Right atrium auricular region (tissue), 2 donors: ENCODE results near the gene SAMHD1. TPM values are rescaled to one million over a fixed set of nuclear protein-coding genes. Genes with fewer than 3 reads are reported as not detected.

Experiments used
- DNase-seq: peaks from one replicate; pipeline ENCODE4 v3.0.0-alpha.2; 2019; ENCODE audit warnings: low spot score
- H3K27ac ChIP-seq, 2 donors: fragments of 200-600 bp; sonication (generic); 1 replicate in 1 of 2; 2 replicates in 1 of 2; pipeline ENCODE4 v1.5.1; 2016 to 2019
- H3K27me3 ChIP-seq, 2 donors: fragments of 200-600 bp; sonication (generic); one replicate each; pipeline versions ENCODE4 v1.5.1 to v1.6.0; 2017 to 2019
- H3K36me3 ChIP-seq: fragments of 200-600 bp; sonication (generic); one replicate; pipeline ENCODE4 v1.5.1; 2016
- H3K4me1 ChIP-seq, 2 donors: fragments of 200-600 bp; sonication (generic); one replicate each; pipeline versions ENCODE4 v1.5.1 to v1.6.0; 2017 to 2019
- H3K4me3 ChIP-seq, 2 donors: fragments of 200-600 bp; sonication (generic); 1 replicate in 1 of 2; 2 replicates in 1 of 2; pipeline ENCODE4 v1.5.1; 2017 to 2019; ENCODE audit warnings: mild to moderate bottlenecking in 1 of 2, moderate library complexity in 1 of 2
- H3K9me3 ChIP-seq, 2 donors: fragments of 200-600 bp; sonication (generic); one replicate each; pipeline ENCODE4 v1.5.1; 2019
- CTCF ChIP-seq, 2 donors: fragments of 200-600 bp; sonication (generic); IDR thresholded peaks; one replicate each; pipeline ENCODE4 v1.5.1; 2019; ENCODE audit warnings: antibody characterized with exemption in 2 of 2
- total RNA-seq, 2 donors: library from RNA; depleted of rRNA; stranded (reverse); fragments of >200 nt; gene quantifications; one replicate each; pipeline ENCODE4 v1.1.0, GENCODE V29; 2016

The SAMHD1 gene
- total RNA-seq, 2 donors from 2014 or later, result 87.2 to 144 TPM

- no peak overlapping the region for H3K4me3 ChIP-seq
- peaks cover 0 to 17% of the 10 kb centered on the region in 2 donors for H3K4me1 ChIP-seq
- no peak overlapping the region for H3K27ac ChIP-seq
- H3K36me3 ChIP-seq, result no peaks in the 10 kb centered on the region
- no peaks in the 10 kb centered on the region for H3K27me3 ChIP-seq
- no peak for DNase-seq
- no peaks in the 10 kb centered on the region for H3K9me3 ChIP-seq
- TF ChIP-seq CTCF (IDR thresholded peaks at IDR 0.05), result no peak
Measured at GRCh38 chr20:36866681-36867495, 84.6 kb downstream of the SAMHD1 start.

GRCh38 chr20:36866164-36866563 is 85.3 kb downstream of the SAMHD1 start:
- TF ChIP-seq CTCF (IDR thresholded peaks at IDR 0.05), result no peak
- Histone ChIP-seq H3K4me1 (peaks cover 0 to 24% of the 10 kb centered on the region in 2 donors), H3K4me3 (no peak overlapping the region), H3K9me3 (no peaks in the 10 kb centered on the region), H3K27ac (no peak overlapping the region), H3K36me3 (no peaks in the 10 kb centered on the region), H3K27me3 (no peaks in the 10 kb centered on the region)
- no peak for DNase-seq

GRCh38 chr20:36865861-36866149 is 85.7 kb downstream of the SAMHD1 start:
- H3K4me1 ChIP-seq, result peaks cover 0 to 27% of the 10 kb centered on the region in 2 donors
- no peaks in the 10 kb centered on the region for H3K36me3 ChIP-seq
- H3K27me3 ChIP-seq, result no peaks in the 10 kb centered on the region
- no peak overlapping the region for H3K27ac ChIP-seq
- H3K9me3 ChIP-seq, result no peaks in the 10 kb centered on the region
- H3K4me3 ChIP-seq, result no peak overlapping the region
- DNase-seq, result no peak
- TF ChIP-seq CTCF (IDR thresholded peaks at IDR 0.05), result no peak

- Histone ChIP-seq H3K9me3 (no peaks in the 10 kb centered on the region), H3K27ac (no peak overlapping the region), H3K36me3 (no peaks in the 10 kb centered on the region), H3K27me3 (no peaks in the 10 kb centered on the region), H3K4me3 (no peak overlapping the region), H3K4me1 (peaks cover 0 to 33% of the 10 kb centered on the region in 2 donors)
- TF ChIP-seq CTCF (IDR thresholded peaks at IDR 0.05), result no peak
- no peak for DNase-seq
Measured at GRCh38 chr20:36865076-36865860, 86.2 kb downstream of the SAMHD1 start.

- H3K9me3 ChIP-seq, result no peaks in the 10 kb centered on the region
- no peaks in the 10 kb centered on the region for H3K27me3 ChIP-seq
- no peak for TF ChIP-seq CTCF (IDR thresholded peaks at IDR 0.05)
- H3K36me3 ChIP-seq, result no peaks in the 10 kb centered on the region
- no peak for DNase-seq
- peak overlapping the region; percentile 58 to 68 for H3K4me3 ChIP-seq
- H3K4me1 ChIP-seq, result peaks cover 0 to 53% of the 10 kb centered on the region in 2 donors
- H3K27ac ChIP-seq, result peak overlapping the region; percentile 89 to 97
Measured at GRCh38 chr20:36862857-36863668, 88.4 kb downstream of the SAMHD1 start.
